HEK293 (cell line): ENCODE results near the gene ACAD9.

ENCODE experiments used
- CTCF ChIA-PET: fragments of 350-600 bp; formaldehyde crosslinking; extraction: SDS; loops from one replicate; lab custom pipeline; 2021; ENCODE audit warnings: antibody characterized with exemption; lab: Yijun Ruan, JAX
- POLR2A ChIA-PET: fragments of 300-600 bp; formaldehyde crosslinking; extraction: SDS; loops from one replicate; lab custom pipeline; 2020; ENCODE audit warnings: antibody characterized with exemption, inconsistent platforms; lab: Yijun Ruan, JAX
- H3K27ac ChIP-seq: fragments of 200-500 bp; sonication (Bioruptor generic); 2 replicates; pipeline ENCODE4 v1.5.1; 2014; ENCODE audit warnings: low read depth, low read length, control low read depth, inconsistent platforms; ENCODE audit errors: extremely low read depth
- H3K36me3 ChIP-seq, 2 experiments: fragments of 200-500 bp in 1 of 2; sonication (Bioruptor generic) in 1 of 2; 1 replicate in 1 of 2; 2 replicates in 1 of 2; pipeline ENCODE4 v1.5.1; 2014 to 2017; ENCODE audit warnings: inconsistent platforms in 2 of 2, low read length in 2 of 2; ENCODE audit not compliant: control insufficient read depth in 2 of 2, insufficient read depth in 1 of 2
- H3K4me1 ChIP-seq: fragments of 200-500 bp; sonication (Bioruptor generic); 2 replicates; pipeline ENCODE4 v1.5.1; 2014; ENCODE audit warnings: mild to moderate bottlenecking, low read length, inconsistent platforms; ENCODE audit not compliant: control insufficient read depth, insufficient read depth
- H3K4me3 ChIP-seq: 2 replicates; pipeline ENCODE4 v1.5.1; 2011; ENCODE audit warnings: low read depth, mild to moderate bottlenecking, control low read depth, low read length, moderate library complexity
- H3K9me3 ChIP-seq: fragments of 200-500 bp; sonication (Bioruptor generic); 2 replicates; pipeline ENCODE4 v1.5.1; 2014; ENCODE audit warnings: low read depth, low read length, inconsistent platforms; ENCODE audit not compliant: control insufficient read depth, insufficient read depth
- GFI1B ChIP-seq: fragments of 450-650 bp; formaldehyde crosslinking; IDR thresholded peaks from 2 replicates; pipeline ENCODE4 v1.5.1; 2016; ENCODE audit warnings: missing biosample characterization, missing genetic modification characterization
- KLF9 ChIP-seq: fragments of 450-650 bp; formaldehyde crosslinking; IDR thresholded peaks from 2 replicates; pipeline ENCODE4 v1.5.1; 2016; ENCODE audit warnings: missing biosample characterization, missing genetic modification characterization, low read depth
- MEIS1 ChIP-seq: sonication (generic); formaldehyde crosslinking; IDR thresholded peaks from 2 replicates; pipeline ENCODE4 v1.8.1; 2022; ENCODE audit warnings: missing genetic modification reagents, mild to moderate bottlenecking, borderline replicate concordance
- OVOL3 ChIP-seq: fragments of 450-650 bp; formaldehyde crosslinking; IDR thresholded peaks from 2 replicates; pipeline ENCODE4 v1.5.1; 2016; ENCODE audit warnings: missing biosample characterization, missing genetic modification characterization
- PRDM6 ChIP-seq: fragments of 450-650 bp; formaldehyde crosslinking; IDR thresholded peaks from 2 replicates; pipeline ENCODE4 v1.5.1; 2017; ENCODE audit warnings: missing biosample characterization, missing genetic modification characterization
- SP3 ChIP-seq: fragments of 450-650 bp; formaldehyde crosslinking; IDR thresholded peaks from 2 replicates; pipeline ENCODE4 v1.5.1; 2016; ENCODE audit warnings: missing biosample characterization, missing genetic modification characterization
- ZBTB11 ChIP-seq: fragments of 450-650 bp; formaldehyde crosslinking; conservative IDR thresholded peaks from 2 replicates; pipeline ENCODE4 v1.5.1; 2016; ENCODE audit warnings: low read depth, missing biosample characterization, missing genetic modification characterization
- ZFHX2 ChIP-seq: fragments of 450-650 bp; formaldehyde crosslinking; conservative IDR thresholded peaks from 2 replicates; pipeline ENCODE4 v1.5.1; 2016; ENCODE audit warnings: missing biosample characterization, missing genetic modification characterization
- ZNF146 ChIP-seq: fragments of 450-650 bp; formaldehyde crosslinking; IDR thresholded peaks from 2 replicates; pipeline ENCODE4 v1.5.1; 2016; ENCODE audit warnings: missing biosample characterization, missing genetic modification characterization
- ZNF157 ChIP-seq: fragments of 450-650 bp; formaldehyde crosslinking; IDR thresholded peaks from 2 replicates; pipeline ENCODE4 v1.5.1; 2016; ENCODE audit warnings: missing biosample characterization, missing genetic modification characterization
- ZNF184 ChIP-seq: fragments of 450-650 bp; IDR thresholded peaks from 2 replicates; pipeline ENCODE4 v1.5.1; 2018; ENCODE audit warnings: missing biosample characterization, mild to moderate bottlenecking, missing genetic modification characterization
- ZNF248 ChIP-seq: fragments of 450-650 bp; formaldehyde crosslinking; IDR thresholded peaks from 2 replicates; pipeline ENCODE4 v1.5.1; 2017; ENCODE audit warnings: missing biosample characterization, missing genetic modification characterization
- ZNF335 ChIP-seq: fragments of 450-650 bp; formaldehyde crosslinking; conservative IDR thresholded peaks from 2 replicates; pipeline ENCODE4 v1.5.1; 2016; ENCODE audit warnings: missing biosample characterization, missing genetic modification characterization
- ZNF354C ChIP-seq: fragments of 450-650 bp; formaldehyde crosslinking; IDR thresholded peaks from 2 replicates; pipeline ENCODE4 v1.5.1; 2016; ENCODE audit warnings: missing biosample characterization, missing genetic modification characterization, low read depth, borderline replicate concordance
- ZNF362 ChIP-seq: fragments of 450-650 bp; formaldehyde crosslinking; IDR thresholded peaks from 2 replicates; pipeline ENCODE4 v1.5.1; 2016; ENCODE audit warnings: missing biosample characterization, missing genetic modification characterization
- ZNF510 ChIP-seq: fragments of 450-650 bp; formaldehyde crosslinking; IDR thresholded peaks from 2 replicates; pipeline ENCODE4 v1.5.1; 2018; ENCODE audit warnings: mild to moderate bottlenecking, missing genetic modification characterization, missing biosample characterization; ENCODE audit not compliant: insufficient replicate concordance
- ZNF654 ChIP-seq: fragments of 450-650 bp; formaldehyde crosslinking; IDR thresholded peaks from 2 replicates; pipeline ENCODE4 v1.5.1; 2016; ENCODE audit warnings: low read depth, missing biosample characterization, missing genetic modification characterization
- ZNF658 ChIP-seq: fragments of 450-650 bp; formaldehyde crosslinking; IDR thresholded peaks from 2 replicates; pipeline ENCODE4; 2016; ENCODE audit warnings: missing biosample characterization, missing genetic modification characterization
- TF ChIP-seq, protein P1 (sequence below): fragments of 450-650 bp; formaldehyde crosslinking; IDR thresholded peaks from 2 replicates; pipeline ENCODE4 v1.5.1; 2017; ENCODE audit warnings: missing biosample characterization, missing genetic modification characterization
- TF ChIP-seq, protein P2 (sequence below): fragments of 450-650 bp; formaldehyde crosslinking; IDR thresholded peaks from 2 replicates; pipeline ENCODE4 v1.5.1; 2016; ENCODE audit warnings: missing biosample characterization, missing genetic modification characterization
- TF ChIP-seq, protein P3 (sequence below): fragments of 450-650 bp; formaldehyde crosslinking; IDR thresholded peaks from 2 replicates; pipeline ENCODE4 v1.5.1; 2016; ENCODE audit warnings: missing biosample characterization, missing genetic modification characterization, low read depth

The ACAD9 gene

GRCh38 chr3:128855569-128855968, 23.9 kb upstream of the ACAD9 start:
- no peak overlapping the region for H3K27ac ChIP-seq
- CTCF ChIA-PET = interaction anchor here (1.1 kb wide), 1 partner anchor 10 kb away, joined by 3 read pairs; no protein-coding TSS in a partner anchor
- peaks cover 0 to 12% of the 10 kb centered on the region in 2 experiments; a peak in 1 of 3 replicates for H3K36me3 ChIP-seq
- TF ChIP-seq PRDM6 (tag by site-specific recombination) (no peak), ZNF658 (tag by site-specific recombination) (no peak), ZNF510 (no peak), KLF9 (tag by site-specific recombination) (no peak), ZNF362 (no peak), ZNF335 (tag by site-specific recombination) (no peak)
- TF ChIP-seq, all 188 proteins: peak for 0
- Histone ChIP-seq H3K4me3 (no peak overlapping the region), H3K4me1 (no peaks in the 10 kb centered on the region), H3K9me3 (no peaks in the 10 kb centered on the region)
- POLR2A ChIA-PET = no interaction called here

GRCh38 chr3:128858167-128858566, 21.3 kb upstream of the ACAD9 start:
- ChIA-PET POLR2A (interaction anchor here (0.7 kb wide), 1 partner anchor 650 kb away, joined by 3 read pairs; no protein-coding TSS in a partner anchor), CTCF (no interaction called here)
- Histone ChIP-seq H3K36me3 (peaks cover 0 to 22% of the 10 kb centered on the region in 2 experiments; a peak in 1 of 3 replicates), H3K4me3 (no peak overlapping the region), H3K4me1 (no peaks in the 10 kb centered on the region), H3K9me3 (no peaks in the 10 kb centered on the region), H3K27ac (no peak overlapping the region)
- TF ChIP-seq MEIS1 (CRISPR knock-in tag) = no peak
- TF ChIP-seq ZFHX2 (tag by site-specific recombination) = no peak
- TF ChIP-seq ZBTB11 (tag by site-specific recombination) = no peak
- TF ChIP-seq, protein P1, sequence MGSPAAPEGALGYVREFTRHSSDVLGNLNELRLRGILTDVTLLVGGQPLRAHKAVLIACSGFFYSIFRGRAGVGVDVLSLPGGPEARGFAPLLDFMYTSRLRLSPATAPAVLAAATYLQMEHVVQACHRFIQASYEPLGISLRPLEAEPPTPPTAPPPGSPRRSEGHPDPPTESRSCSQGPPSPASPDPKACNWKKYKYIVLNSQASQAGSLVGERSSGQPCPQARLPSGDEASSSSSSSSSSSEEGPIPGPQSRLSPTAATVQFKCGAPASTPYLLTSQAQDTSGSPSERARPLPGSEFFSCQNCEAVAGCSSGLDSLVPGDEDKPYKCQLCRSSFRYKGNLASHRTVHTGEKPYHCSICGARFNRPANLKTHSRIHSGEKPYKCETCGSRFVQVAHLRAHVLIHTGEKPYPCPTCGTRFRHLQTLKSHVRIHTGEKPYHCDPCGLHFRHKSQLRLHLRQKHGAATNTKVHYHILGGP (tag by site-specific recombination) = no peak
- TF ChIP-seq, protein P2, sequence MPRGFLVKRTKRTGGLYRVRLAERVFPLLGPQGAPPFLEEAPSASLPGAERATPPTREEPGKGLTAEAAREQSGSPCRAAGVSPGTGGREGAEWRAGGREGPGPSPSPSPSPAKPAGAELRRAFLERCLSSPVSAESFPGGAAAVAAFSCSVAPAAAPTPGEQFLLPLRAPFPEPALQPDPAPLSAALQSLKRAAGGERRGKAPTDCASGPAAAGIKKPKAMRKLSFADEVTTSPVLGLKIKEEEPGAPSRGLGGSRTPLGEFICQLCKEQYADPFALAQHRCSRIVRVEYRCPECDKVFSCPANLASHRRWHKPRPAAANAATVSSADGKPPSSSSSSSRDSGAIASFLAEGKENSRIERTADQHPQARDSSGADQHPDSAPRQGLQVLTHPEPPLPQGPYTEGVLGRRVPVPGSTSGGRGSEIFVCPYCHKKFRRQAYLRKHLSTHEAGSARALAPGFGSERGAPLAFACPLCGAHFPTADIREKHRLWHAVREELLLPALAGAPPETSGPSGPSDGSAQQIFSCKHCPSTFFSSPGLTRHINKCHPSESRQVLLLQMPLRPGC = no peak
- no peak for TF ChIP-seq ZNF362
- TF ChIP-seq ZNF184 (tag by site-specific recombination) = no peak
- no peak for TF ChIP-seq ZNF248 (tag by site-specific recombination)
- TF ChIP-seq ZNF354C (tag by site-specific recombination) = no peak
- TF ChIP-seq ZNF146 (tag by site-specific recombination) = no peak
- TF ChIP-seq ZNF654 = no peak
- no peak for TF ChIP-seq OVOL3
- TF ChIP-seq, protein P3, sequence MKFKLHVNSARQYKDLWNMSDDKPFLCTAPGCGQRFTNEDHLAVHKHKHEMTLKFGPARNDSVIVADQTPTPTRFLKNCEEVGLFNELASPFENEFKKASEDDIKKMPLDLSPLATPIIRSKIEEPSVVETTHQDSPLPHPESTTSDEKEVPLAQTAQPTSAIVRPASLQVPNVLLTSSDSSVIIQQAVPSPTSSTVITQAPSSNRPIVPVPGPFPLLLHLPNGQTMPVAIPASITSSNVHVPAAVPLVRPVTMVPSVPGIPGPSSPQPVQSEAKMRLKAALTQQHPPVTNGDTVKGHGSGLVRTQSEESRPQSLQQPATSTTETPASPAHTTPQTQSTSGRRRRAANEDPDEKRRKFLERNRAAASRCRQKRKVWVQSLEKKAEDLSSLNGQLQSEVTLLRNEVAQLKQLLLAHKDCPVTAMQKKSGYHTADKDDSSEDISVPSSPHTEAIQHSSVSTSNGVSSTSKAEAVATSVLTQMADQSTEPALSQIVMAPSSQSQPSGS = no peak
- no peak for TF ChIP-seq ZNF157 (tag by site-specific recombination)
- no peak for TF ChIP-seq GFI1B (tag by site-specific recombination)
- TF ChIP-seq SP3 (tag by site-specific recombination) = no peak
